ENCODE results near the gene PCDH9.

- TF ChIP-seq POLR2A (IDR thresholded peaks at IDR 0.05; ENCODE audit: low read depth, low read length), result no peak
- no peak for TF ChIP-seq POLR2AphosphoS5 (IDR thresholded peaks at IDR 0.05; ENCODE audit: low read depth, low read length)
Measured at GRCh38 chr13:66378894-66379293, 851.2 kb downstream of the PCDH9 start.
